GM18861 (cell line): ENCODE results near the gene PDE11A.
"Not testable (repeated sequence)": the region's sequence is repeated elsewhere in the genome, so short reads cannot be mapped to it uniquely, and the experiment has no call there.

Experiments
- ATAC-seq: cut with Tn5 transposase; IDR thresholded peaks from one replicate; pipeline ENCODE4 v1.9.1; 2021; ENCODE audit not compliant: unreplicated experiment

Gene PDE11A

DNA sequence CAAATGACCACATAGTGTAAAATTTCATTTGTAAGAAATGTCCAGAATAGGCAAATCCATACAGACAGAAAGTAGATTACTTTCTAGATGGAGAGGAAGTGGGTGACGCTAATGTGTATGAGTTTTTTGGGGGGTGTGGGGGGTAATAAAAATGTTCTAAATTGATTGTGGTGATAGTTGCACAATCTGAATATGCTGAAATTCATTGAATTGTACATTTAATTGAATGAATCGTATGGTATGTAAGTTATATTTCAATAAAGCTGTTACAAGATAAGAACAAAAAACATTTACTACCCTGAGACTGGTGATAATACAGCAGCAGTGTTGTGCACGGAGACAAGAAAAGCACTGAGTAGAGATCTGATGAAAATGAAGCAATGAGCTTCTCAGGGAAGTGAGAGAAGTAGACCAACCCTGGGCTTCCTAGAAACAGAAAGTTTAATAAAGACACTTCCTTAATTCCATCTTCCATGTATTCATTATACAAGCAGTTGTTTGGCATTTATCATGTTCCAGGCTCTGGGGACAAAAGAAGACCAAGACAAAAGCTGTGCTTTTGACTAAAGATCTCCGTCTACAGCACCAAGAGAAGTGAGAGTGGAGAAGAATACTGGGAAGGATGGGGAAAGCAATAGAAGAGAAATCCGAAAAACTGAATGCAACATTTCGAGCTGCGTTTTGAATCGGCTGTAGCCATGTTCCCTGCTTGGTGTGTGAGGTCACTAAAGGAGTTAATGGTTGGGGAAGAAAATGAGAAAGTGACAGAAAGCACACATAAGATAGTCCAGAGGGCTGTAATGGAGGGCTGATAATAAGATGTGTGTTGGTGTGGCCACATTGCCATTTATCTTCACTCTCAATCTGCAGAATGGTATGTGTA, 1.8 kb upstream of the PDE11A start:
- no peak for ATAC-seq

DNA sequence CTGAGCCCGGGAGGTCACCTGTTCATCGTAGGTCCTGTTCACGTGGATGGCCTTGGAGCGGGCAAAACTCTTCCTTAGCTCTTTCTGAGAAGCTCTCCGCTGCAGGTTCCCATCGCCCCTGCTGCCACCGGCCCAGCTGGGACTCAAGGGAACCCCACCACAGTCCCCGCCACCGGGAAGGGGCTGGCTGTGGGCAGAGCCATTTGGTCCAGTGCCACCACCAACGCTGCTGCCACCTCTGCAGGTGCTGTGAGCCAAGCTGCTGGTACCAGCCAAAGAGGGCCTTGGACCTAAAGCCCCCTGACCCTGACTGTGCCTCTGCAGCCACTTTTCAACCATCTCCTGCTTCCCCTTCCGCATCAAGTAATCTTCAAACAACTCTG, 586 bp downstream of the PDE11A start:
- no peak for ATAC-seq

DNA sequence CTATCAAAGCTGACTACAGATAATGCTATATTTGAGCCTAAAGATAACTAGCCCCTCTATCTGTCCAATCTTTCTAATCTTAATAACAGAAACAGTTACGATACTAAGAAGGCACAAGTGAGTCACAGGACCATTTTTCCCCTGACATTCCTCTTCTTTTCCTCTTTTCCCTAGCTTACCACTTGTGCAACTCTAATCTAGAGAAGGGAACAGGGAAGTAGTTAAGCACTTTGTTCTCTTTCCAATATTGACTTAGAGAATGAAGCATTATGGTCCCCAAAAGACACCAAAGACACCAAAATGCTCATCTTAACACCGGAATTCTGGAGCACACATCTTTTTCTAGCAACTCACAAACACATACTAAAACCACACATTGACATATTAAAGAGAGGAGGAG, 1.8 kb downstream of the PDE11A start:
- ATAC-seq, result no peak

DNA sequence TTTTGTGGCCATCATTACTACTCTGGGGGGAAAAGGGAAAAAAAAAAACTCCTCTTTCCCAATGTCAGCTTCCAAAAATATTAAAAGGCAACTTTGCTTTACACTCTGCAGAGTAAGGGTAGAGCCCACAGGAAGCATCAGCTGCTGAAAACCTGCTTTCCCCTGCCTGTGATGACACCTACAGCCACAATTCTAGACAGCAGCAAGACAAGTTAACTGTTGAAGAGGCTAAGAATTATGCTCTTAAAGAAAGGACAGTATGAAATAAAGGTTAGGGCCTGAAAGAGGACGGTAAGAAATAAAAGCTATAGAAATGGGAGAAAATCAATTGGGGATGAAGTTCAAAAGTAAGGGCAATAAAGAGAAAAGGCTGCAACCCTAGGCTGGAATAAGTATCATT, 3.0 kb downstream of the PDE11A start:
- no peak for ATAC-seq

DNA sequence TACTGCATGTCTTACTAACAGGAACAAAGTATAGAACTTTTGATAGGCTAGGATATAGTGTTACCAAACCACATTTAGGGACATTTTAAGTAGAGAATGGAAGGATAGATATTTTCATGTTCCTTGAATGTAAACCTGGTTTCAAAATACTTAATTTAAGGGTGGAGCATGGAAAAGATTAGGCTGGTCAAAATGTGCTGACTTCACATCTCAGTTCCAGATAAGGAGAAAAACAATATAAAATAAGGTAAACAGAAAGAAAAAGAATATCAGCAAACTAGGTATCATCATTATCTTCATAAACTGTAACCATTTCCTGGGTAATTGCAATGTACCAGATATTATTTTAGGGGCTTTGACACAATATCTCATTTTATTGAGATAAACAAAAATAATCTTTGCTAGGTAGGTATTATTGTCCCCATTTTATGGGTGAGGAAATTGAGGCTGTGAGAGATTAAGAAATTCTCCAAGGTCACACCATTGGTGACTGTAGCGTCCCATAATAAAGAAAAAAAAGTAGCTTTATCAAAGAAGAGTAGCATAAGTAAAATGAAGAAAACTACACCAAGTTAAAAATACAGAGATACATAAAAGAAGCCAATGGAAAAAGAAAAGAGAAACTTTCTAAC, 3.6 kb downstream of the PDE11A start:
- ATAC-seq, result no peak

DNA sequence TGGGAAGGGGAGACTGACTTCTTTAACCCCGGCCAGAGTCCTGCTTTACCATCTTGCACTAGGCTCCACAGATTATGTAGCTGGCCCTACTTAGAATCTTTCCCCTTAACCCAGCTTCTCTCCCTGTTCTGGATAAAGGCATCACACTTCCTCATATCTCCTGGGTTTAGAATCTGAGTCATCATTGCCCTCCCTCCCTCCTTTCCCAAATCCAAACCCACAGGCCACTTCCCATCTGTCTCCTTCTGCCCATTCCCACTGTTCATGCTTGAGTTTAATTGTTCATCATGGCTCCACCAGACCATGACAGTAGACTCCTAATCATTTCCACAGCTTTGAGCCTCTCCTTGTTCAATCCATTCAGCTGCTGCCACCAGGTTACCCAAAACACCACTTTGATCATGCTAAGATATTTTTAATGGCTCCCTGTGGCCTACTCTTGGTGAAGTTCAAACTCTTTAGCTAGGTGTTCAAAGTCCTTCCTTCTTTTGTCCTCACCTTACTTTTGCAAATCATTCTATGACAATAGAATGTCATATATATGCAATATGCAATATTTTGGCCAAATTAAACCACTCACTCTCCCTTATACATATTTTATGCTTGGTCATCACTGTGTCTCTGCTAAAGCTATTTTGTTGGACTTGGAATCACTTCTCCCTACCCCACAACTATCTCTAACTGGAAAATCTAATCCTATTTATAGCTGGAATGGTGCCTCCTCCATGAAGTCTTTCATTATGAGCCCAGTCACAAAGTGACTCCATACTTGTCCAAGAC, 5.5 kb downstream of the PDE11A start:
- no peak for ATAC-seq

DNA sequence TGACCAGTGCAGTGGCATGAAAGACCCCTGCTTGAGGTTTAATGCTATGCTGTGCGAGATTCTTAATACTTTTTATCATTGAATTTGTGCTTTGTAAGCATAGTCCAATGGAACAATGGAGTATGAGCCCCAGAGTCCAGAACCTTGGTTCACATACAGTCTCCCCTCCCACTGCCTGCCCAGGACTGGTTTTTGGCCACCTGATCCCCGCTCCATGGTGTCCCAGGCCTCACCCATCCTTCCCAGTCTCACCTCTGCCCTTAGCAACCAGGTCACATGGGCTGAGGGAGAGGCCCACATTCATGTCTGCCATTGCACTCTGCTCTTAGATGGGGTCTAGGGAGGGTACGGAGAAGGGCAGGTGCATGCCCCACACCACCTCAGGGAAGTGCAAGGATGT, 6.3 kb downstream of the PDE11A start:
- ATAC-seq, result no peak

DNA sequence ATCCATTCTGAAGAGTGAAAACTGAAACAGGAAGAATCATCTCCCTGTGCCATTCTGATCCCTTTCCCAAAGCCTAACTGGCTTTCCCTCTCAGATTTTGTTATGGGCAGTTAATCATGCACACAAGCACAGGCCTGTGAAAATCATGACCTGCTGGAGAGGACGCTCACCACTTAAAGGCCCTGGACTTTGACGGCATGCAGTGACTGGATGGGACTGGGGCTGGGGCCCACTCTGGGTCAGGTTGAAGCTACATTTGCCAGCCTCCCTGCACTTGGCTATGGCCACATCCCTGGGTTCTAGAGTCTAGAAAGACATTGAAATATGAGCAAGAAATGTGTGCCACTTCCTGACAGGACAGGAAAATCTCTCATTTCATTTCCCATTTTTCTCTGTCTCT, 12.9 kb downstream of the PDE11A start:
- no peak for ATAC-seq

DNA sequence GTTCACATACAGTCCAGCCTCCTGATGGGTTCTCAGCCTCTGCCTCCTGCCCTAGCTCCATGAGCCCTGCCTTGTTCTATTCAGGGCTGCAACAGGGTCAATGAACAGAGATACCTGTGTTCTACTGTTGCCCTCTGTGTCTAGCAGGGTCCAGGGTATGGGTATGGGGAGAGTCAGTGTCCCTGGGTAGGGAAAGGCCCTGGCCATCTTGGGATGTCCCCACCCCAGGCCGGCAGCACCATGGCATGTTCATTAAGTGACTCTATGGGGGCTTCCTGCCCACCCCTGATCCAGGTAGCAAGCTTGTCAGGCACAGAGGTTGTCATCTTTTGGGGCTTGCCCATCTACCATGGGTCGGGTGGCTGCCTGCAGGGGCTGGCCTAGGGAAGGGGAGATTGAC, 13.5 kb downstream of the PDE11A start:
- ATAC-seq, result no peak

DNA sequence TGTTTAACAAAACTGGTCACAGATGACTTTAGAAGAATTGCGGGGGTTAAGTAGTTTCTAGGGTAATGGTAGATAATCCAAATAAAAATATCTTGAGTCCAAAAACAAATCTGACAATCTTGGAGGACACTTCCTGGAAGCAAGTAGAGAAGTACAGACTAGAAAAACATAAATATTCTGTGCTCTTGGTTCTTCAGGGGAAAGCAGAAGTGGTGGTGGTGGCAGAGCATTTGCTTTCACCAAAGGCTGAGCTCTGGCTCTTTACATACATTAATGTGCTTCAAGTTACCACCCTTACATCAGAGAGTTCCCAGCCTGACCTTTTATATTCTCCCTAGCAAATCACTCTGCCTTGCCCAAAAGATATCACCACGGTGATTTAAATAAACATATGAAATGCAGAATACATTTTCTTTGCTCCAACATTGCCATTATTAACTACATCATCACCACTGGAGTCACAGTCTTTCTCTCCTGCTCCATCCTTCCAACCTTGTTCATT, 15.3 kb downstream of the PDE11A start:
- no peak for ATAC-seq

DNA sequence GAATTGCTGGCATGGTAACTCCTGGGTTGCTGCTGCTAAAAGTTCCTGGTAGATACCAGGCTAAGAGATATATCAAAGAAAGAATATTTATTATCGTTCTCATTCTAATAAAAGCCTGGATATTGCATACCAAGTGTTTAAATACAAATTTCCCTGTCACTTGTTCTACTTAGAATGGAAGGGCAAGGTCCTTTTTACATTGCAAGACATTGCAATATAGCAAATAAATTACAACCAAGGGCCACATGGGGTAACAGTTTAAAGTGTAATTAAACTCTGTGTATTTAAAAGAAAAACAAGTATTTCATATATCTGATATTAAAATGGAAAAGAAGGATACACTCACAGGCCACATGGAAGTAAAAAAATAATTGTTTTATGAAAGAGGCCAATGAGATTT, 16.2 kb downstream of the PDE11A start:
- no peak for ATAC-seq

DNA sequence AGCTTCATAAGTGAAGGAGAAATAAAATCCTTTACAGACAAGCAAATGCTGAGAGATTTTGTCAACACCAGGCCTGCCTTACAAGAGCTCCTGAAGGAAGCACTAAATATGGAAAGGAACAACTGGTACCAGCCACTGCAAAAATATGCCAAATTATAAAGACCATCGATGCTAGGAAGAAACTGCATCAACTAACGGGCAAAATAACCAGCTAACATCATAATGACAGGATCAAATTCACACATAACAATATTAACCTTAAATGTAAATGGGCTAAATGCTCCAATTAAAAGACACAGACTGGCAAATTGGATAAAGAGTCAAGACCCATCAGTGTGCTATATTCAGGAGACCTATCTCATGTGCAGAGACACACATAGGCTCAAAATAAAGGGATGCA, 21.3 kb downstream of the PDE11A start:
- not testable (repeated sequence) for ATAC-seq

DNA sequence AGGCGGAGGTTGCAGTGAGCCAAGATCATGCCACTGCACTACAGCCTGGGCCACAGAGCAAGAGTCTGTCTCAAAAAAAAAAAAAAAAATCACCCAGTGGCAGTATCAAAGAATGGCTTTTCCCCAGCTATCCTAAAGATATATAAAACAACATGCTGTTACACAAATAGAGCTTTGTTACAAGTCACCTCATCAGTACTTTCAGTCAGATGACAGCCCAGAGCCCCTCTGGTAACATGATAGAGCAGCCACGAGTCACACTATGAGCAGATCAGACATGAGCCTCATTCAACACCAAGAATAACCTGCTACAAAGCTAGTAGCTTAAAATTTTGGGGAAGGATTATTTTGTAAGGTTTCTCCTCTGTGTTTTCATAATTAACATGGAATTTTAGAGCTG, 25.2 kb downstream of the PDE11A start:
- no peak for ATAC-seq

DNA sequence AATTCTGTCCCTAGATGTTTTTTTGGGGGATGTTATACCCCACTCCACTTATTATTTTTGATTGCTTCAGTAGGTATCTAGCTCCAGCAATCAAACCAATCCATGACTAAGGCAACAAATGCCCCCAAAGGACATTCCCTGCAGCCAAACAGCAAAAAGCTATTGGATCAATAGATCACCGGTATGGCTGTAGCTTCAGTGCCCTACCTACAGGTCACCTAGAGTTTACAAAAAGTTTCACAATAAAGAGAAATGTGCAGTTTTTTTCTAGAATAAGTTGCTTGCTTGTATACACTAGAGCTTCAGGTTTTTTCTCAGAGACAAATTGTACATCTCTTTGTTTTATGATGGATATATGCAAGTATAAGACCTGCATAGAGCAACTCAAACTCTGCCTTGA, 27.7 kb downstream of the PDE11A start:
- ATAC-seq, result no peak

DNA sequence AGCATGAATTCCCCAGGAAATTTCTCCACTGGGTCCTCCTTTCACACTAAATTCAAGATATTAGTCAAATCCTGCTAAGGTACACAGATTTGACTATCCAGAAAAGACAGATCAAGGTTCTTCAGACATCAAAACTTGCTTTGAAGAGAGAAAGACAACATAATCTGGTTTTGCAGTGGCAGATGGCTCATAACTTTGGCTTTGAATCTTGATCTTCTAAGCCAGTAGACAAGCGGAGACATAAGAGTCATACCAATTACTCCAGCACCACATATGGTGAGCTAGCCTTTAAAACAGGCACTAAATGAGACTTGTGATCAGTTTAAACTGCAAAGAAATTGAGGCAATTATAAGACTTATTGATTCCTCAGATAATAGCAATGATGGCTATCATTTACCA, 29.3 kb downstream of the PDE11A start:
- no peak for ATAC-seq

DNA sequence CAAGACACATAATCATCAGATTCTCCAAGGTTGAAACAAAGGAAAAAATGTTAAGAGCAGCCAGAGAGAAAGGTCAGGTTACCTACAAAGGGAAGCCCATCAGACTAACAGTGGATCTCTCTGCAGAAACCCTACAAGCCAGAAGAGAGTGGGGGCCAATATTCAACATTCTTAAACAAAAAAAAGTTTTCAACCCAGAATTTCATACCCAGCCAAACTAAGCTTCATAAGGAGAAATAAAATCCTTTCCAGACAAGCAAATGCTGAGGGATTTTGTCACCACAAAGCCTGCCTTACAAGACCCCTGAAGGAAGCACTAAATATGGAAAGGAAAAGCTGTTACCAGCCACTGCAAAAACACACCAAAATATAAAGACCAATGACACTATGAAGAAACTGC, 39.0 kb downstream of the PDE11A start:
- not testable (repeated sequence) for ATAC-seq

DNA sequence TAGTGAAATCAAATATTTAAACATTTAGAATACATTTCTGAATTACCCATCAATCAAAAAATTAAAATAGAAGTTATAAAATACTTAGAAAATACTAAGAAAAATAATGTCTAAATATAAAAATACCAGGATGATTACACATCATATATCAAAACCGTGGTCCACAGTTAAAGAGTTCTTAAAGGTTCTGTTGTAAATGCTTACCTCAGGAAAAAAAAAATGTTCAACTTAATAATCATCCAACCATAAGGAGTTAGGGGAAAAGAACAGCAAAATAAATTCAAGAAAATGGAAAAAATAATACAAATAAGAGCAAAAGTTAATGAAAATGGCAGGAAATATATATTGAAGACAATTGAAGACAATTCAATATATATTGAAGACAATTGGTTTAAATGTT, 43.2 kb downstream of the PDE11A start:
- no peak for ATAC-seq

DNA sequence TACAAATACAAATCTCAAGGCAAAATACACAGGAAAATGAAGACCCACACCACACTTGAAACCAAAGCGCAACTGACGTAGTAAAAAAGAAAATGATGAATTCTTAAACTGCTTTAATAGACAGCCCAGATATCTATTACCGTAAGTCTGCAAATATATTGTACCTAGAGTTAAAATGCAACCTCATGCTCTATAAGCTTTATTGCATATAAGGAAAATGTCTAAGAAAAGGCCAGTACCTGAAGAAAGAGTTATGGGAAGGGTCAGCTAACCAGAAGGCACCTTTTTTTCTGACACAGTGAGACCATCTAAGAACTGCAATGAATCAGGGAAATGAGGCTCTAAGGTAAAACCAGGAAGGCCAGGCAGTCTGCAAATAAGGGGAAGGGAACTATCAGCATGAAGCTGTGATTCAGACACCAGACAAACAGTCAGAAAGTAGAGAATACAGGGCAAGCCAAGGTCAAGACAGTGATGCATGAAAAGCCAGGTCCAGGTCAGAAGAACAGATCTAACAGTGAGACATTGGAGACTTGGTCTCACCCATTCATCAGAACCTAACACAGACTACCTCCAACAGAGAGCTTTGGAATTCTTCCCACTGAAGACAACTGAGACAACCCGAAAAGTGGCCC, 46.9 kb downstream of the PDE11A start:
- ATAC-seq, result no peak

DNA sequence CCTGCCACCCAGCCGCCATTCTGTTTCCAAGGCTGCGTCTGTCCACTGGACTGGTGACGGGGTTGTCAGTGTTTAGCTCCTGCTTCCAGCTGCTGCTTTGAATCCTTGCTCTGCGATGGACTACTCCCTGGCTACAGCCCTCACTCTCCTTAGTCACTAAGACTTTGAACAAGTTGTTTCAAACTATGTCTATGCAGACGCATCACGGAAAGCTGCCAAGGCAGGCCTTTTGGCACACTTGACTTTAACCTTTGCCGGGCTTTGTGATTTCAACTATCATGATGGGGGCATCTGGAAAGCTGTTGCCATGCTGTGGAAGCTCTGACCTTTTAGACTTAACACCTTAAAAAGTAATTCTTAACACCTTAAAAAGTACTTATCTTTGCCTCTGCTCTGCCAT, 54.4 kb downstream of the PDE11A start:
- no peak for ATAC-seq

DNA sequence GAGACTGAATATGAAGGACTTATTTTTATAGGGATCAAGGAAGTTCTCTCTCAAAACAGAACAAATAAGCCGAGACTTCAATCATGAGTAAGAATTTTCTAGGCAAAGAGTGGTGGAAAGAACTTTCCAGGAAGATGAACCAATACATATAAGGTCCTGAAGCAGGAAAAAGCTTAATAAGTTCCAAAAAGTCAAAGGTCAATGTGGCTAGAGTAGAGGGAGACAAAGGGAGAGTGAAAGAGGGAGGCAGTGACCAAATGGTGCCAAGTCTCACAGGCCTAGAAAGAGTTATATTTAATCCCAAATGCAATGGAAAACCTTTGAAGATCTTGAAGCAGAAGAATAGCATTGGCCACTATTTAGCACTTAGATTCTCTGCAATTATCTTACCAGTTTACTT, 56.0 kb downstream of the PDE11A start:
- no peak for ATAC-seq

DNA sequence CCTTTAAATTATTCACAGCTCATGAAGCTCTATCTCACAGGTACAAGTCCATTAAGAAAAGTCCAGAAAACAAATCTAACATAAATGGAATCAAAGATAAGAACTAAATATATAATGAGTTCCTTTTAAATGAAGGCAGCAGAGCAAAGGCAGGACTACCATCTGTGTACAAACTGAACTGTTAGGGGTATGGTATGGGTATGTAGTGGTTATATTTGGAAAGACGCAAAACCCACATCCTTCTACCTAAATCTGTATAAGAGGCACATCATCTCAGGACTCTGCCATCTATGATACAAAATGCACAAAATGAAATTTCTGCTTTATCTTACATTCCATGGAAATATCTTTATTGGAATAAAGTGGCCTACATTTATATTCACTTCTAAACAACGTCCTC, 59.9 kb downstream of the PDE11A start:
- ATAC-seq, result no peak
